HG03139 (cell line): ENCODE measurements around the gene ADIPOR2.
"Not testable (repeated sequence)": the region's sequence is repeated elsewhere in the genome, so short reads cannot be mapped to it uniquely, and the experiment has no call there.

ENCODE experiments used
- ATAC-seq: cut with Tn5 transposase; IDR thresholded peaks from one replicate; pipeline ENCODE4 v1.9.1; 2021; ENCODE audit not compliant: unreplicated experiment

ADIPOR2 gene

DNA sequence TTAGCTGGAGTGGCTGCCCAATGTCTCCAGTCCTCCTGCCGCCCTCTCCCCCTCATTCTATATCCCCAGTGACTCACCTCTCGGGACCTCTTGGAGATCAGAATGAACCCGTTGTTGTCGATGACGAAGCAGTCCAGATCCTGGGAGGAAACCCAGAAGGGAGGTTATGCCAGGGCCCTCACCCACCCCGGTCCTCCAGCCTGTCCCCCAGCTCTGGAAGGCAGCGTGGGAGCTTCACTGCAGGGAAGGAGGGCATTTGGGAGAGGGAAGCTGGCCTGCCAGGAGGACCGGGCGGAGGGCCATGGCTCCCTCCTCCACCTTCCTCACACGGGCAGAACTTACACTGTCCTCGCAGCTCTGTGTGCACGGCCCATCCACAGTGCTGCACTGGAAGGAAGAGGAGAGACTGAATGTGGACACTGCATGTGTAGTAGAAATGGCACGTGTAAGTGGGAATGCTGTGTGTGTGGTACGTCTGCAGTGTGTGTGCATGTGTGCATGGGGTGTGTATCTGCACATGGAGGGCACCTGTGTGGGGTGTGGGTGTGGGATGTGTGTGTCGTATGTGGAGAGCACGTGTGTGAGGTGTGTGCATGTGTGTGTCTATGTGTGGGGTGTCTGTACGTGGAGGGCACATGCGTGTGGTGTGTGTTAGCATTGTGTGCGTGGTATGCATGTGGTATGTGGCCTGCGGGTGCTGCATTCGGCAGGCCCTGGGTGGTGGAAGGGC lies 119.5 kb downstream of the ADIPOR2 start:
- no peak for ATAC-seq

DNA sequence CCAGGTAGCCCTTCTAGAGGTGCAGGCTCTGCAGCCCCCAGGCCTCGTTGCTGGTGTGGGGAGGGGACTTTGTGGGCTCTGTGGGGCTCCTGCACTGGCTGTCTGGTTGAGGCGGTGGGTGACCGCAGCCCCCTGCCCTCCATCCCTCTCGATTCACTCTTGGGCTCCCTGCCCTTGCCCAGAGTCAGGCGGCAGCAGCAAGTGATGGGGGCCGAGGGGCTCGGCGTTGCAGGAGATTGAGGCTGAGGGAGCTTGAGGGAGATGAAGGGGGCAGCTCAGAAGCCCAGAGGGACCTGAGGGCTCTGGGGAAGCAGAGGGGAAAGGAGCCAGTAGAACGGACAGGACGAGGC lies 120.0 kb downstream of the ADIPOR2 start:
- ATAC-seq: no peak

DNA sequence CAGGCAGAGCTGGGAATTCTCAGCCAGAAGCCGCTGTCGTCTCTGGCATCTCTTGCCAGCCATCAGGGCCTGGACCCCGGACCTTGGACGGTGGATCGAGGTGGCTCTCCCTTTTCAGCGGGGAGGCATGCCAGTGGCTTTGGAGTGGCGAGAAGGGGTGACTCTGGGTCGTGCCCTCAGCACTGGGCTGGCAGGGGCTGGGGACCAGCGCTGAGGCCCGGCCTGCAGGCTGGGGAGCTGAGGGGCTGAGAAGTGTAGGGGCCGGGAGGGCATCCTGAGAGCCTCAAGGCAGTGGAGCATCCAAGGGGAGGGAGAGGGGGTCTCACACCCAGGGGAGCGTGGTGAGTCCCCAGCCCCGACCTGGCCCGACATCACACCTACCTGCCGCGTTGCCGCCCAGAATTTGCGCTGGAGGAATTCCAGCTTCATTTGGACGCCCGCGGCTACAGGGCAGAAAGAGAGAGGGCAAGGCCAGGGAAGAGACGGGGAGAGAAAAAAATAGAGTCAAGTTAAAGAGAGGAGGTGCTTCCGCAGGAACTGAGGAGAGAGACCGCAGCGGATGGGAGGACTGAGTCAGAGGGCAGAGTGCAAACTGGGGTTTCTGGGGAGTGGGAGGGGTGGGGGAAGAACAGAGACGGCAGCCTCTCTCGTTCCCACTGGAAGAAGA lies 120.5 kb downstream of the ADIPOR2 start:
- ATAC-seq: no peak

DNA sequence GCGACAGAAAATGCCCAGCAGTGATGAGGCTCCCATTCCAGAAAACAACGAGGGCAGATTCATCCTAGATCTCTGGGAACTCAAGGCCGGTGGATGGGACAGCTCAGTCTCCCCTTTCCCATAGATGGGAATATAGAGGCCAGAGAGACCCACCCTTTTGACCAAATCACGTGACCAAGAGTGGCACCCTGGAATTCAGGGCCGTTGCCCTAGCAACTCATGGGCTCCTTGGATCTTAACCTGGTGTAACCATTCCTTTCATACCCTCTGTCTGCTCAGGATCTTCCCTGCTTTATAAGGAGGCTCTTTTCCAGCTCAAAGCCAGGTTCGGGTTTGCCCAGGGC lies 121.0 kb downstream of the ADIPOR2 start:
- no peak for ATAC-seq

DNA sequence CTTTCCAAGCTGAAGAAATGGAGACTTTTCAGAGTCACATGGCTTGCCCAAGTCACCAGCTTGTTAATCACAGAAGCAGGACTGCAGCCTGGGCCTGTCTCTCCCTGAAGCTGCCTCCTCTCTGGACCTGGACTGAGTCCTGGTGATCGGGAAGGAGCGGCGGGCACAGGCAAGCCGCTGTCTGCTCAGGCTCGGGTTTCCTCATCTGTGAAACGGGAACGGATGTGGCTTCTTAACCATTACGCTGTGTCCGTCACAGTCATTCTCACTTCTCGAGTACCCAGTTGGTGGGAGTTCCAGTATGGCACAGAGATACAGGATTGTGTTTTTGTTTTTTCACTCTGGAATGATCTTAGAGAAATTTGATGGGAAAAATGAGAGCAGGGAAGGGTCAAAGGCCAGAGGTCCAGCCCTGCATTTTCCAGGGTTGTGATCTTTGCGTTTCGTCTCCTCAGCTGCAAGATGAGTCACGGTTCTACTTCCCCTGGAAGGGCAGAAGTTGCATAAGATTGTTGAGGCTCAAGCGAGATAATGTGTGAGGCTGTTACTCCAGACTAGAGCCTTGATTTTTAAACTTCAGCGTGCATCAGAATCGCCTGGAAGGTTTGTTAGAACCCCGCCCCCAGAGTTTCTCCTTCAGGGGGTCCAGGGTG lies 121.9 kb downstream of the ADIPOR2 start:
- no peak for ATAC-seq

DNA sequence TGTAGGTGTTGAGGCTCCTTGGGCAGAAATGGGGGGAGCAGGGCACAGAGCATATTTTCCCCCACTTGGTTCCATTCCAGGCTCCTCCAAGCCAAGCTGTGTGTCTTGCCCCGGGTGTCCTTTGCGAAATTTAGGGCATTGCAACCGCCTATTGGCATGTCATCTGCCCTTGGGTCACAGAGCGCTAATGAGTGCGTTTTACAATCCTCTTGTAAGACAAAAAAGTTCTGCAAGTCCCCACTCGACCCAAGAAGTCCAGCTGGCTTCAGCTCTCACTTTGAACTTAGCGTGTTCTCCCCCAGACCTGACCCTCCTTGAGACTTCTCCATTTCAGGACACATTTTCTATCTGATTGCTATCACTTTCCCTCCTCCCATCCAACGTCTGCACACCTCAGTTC lies 123.4 kb downstream of the ADIPOR2 start:
- ATAC-seq: no peak

DNA sequence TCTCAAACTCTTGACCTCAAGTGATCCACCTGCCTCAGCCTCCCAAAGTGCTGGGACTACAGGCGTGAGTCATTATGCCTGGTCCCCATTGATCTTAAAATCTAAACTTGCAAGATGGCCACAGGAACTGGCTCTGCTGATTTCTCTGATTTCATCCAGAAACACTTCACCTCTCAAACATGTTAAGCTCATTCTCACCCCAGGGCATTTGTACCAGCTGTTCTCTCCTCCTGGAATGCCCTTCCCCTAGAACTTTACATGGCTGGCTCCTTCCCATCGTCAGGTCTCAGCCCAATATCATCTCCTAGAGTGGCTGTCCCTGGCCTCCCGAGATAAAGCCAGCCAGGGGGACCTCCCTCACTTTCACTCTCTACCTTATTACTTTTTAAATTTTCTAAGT lies 124.2 kb downstream of the ADIPOR2 start:
- ATAC-seq: no peak

DNA sequence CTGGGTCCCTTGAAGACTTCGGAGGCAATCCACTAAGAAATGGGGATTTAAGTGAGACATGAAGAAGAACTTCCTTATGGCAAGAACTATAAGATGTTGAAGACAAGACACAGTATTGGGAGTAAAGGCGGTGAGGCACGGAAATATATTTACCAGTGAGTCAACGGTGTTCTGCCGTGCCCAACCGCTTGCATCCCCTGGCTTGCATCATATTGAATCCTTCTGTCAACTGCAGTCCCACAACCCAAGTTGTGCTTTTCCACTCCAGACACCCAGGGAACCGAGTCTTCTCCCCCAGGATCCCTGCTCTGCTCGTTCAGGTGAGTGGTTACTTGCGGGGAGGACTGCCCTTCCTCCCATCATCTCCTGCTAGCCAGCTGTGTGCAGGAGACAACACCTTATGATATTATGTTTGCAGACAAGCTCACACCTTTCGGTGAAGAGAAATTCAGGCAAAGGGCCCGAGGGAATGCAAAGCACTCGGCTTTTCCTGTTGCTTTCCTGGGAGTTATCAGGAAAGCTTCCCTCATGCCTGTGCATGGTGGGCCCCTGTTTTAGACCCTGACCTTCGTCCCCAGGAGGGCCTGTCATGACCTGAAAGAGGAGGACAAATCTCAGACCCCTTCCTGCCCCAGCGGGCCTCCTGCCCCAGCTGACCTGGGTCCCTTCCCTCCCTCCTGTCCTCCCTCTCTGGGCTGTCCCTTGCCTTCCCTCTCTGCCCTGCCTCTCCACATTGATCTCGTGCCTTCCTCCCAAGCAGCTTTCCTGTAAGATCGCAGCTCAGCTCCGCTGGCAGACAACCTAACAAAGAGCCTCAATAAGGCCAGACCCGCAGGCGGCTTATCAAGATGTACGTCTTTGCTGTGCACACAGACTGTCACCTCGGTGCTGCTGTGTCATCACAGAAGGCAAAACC lies 125.2 kb downstream of the ADIPOR2 start:
- ATAC-seq: no peak

DNA sequence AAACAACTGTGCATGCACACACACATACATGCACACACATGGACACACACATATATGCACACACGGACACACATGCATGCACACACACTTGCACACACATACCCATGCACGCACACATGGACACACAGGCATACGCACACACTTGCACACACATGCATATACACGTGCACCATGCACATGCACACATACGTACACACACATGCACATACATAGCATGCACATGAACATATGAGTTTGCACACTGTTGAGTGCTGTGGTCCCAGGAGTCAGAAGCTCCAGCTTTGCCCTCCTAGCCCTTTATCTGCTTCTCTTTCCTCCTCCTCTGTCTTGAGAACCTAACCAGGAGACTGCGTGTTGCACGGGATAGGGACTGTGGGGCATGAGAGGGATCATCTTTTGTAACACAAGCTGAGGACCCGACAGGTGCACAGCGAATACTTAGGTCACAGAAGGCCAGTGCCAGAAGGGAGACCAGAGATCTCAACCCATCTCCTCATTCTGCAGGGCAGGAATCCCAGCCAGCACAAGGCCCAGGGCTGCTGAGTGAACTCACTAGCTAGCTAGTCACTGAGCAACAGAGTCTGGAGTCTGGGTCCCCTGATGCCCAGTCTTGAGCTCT lies 126.0 kb downstream of the ADIPOR2 start:
- no peak for ATAC-seq

DNA sequence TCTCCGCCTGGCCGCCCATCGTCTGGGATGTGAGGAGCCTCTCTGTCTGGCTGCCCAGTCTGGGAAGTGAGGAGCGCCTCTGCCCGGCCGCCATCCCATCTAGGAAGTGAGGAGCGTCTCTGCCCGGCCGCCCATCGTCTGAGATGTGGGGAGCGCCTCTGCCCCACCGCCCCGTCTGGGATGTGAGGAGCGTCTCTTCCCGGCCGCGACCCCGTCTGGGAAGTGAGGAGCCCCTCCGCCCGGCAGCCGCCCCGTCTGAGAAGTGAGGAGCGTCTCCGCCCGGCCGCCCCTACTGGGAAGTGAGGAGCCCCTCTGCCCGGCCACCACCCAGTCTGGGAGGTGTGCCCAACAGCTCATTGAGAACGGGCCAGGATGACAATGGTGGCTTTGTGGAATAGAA lies 127.1 kb downstream of the ADIPOR2 start:
- not testable (repeated sequence) for ATAC-seq

DNA sequence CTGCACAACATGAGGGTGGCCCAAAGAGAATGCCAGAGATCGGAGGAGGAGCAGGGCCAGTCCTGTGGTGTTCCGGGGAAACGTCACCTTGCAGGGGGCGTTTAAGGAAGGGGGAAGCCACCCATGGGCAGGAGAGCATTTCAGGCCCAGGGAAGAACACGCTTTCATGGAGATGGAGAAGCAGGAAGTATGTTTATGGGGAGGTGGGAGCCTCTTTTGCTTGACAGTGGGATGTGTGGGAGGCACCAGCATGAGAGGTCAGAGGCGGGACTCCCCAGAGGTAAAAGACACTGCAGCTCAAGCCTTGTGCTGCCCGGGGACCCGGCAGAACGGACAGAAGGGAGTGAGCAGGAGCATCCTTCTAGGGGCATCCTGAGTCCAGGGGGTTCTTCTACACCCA lies 128.2 kb downstream of the ADIPOR2 start:
- no peak for ATAC-seq

DNA sequence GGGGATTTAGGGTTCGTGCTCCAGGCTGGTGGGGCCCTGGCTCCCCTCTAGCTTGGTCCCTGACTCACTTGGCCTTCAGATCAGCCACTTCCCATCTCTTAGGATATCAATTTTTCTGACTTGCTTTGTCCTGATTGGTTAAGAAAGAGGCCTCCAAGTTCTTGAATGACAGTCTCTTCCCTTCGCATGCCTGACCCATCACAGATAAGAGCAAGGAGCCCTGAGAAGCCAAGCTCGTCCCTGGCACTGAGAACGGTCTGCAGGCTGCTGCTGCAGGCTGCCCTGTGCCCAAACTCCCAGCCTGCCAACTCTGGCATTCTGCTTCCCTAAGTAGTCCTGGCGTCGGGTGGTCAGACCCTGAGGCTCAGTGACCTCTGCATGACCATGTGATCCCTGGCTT lies 128.7 kb downstream of the ADIPOR2 start:
- no peak for ATAC-seq

DNA sequence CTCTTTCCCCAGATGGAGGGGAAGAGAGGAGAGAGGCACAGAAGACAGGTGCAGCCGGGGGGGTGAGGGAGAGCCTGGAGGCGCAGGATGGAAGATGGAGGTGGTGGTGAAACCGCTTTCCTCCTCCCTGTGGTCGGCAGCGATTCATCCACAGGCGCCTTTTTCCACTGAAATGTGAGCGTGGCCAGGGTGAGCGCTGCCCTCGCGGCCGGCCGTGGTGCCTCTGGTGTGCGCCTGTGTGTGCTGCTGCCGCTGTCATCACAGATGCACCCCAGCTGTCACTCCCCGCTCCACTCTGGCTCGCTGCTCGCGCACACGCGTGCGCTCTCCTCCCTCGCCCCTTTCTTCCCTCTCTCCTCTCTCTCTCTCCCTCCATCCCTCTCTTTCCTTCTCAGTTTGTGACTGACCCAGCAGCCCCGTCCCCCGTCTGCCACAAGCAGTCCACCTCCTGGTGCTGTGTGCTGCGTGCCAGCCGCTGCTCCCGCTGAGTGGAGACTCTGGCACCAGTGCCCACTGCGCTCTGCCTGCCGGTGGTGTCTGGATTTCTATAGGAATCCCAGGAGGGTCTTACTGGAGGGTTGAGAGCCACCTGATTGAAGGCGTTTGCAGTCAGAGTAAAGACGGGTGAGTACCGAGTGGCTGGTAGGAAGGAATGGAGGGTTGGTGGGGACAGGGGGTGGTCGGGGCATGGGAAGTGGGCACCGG lies 129.5 kb downstream of the ADIPOR2 start, which contains the start of gene LRTM2:
LRTM2 (plus strand) TSS at position 375 of the 705 bp plus-strand sequence. CDS start 7,584 bp downstream, outside the sequence.
- ATAC-seq: no peak

DNA sequence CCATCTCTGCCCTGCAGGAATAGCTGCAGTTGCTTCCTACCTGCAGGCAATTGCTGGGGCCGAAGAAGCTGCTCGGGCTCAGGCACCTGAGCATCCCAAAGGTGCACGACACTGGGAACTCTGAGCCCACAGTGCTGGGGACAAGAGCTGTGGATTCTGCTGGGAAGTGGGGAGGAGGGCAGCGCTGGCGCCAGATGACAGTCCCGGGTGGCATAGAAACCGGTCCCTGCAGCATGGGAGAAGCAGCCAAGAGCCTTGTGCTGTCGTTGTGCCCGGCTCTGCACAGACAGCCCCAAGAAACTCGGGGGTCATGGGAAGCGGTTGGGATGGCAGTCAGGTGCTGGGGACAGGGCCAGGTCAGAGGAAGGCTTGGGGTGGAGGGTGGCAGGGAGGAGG lies 130.0 kb downstream of the ADIPOR2 start:
- no peak for ATAC-seq

DNA sequence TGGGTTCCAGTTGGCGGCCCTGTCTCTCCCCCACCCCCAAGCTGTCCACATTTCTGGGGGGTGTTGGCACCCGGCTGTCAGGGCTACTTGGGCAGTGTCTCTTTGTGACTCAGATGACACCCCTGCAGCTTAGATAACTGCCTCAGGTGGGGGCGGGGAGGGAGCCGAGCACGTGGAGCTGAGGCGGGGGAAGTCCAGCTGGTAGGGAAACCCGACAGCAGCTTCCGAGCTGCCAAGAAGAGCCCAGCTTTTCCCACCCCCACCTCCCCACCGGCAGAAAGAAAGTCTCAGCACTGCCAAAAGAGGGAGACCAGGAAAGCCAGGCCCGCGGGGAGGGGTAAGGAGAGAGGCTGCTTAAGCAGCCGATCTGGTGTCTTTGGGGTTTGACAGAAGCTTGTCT lies 130.9 kb downstream of the ADIPOR2 start:
- ATAC-seq: no peak

DNA sequence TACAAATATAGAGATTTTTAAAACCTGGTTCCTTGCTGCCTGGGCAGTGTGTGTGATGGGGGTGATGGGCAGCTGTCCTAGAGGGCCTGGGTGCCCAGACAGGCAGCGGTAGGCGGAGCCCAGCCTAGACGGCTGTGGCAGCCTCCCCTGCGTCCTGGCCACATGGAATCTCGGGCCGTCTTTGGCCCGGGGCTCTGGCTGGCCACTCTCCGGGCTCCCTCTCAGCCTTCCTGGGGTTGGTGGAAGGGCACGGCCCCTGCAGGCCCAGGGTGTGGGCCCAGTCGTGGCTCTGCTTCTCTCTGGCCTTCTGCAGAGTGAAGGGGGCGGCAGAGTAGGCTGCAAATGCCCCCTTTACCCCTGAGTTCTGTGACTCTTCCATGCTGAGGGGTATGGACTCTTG lies 131.8 kb downstream of the ADIPOR2 start:
- ATAC-seq: no peak

DNA sequence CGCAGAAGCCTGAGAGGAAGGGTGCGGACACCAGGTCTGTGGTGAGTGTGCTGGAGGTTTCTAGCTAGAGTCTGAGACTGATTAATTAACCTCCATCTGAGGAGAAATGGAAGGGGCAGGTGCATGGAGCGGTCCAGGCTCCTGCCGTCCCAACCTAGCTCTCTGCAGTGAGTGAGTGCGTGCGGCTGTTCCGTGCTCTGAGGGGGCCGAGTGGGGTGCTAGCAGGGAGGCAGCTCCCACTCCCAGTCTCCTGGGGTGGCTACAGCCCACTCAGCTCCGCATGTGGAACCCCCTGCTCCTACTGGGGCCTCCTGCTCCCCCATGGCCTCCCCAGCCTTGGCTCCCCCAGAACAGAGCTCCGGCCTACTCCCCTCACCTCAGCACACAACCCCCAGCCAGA lies 132.4 kb downstream of the ADIPOR2 start:
- no peak for ATAC-seq

DNA sequence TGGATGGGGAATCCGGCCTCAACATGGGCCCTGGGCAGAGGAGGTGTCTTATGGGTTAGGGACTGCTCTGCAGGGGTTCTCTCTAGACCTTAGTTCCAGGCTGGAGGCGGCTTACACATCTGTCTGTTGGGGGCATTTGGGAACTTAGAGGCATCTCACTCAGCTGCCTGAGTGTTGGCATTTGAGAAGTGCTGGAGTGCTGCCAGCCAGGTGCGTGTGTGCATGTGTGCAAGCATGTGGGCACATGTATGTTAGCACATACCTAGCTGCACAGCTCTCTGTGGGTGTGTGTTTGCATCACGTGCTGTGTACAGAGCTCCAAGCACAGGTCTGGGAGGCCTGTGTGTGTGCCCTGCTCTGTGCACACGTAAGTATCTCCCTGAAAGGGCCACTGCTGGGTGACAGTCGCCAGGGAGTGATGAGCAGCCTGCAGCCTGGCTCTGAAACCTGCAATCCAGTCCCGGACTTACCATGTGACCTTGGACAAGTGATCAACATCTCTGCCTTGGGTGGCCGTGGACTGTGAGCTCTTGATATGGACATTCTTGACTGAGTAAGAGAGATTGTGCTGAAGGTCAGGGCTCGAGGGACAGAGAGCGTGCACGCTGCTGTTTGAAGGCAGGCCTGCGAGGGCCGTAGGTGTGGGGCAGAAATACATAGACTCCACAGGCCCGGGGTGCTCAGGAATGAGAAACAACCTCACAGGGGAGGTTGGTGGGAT lies 134.7 kb downstream of the ADIPOR2 start:
- ATAC-seq: no peak

DNA sequence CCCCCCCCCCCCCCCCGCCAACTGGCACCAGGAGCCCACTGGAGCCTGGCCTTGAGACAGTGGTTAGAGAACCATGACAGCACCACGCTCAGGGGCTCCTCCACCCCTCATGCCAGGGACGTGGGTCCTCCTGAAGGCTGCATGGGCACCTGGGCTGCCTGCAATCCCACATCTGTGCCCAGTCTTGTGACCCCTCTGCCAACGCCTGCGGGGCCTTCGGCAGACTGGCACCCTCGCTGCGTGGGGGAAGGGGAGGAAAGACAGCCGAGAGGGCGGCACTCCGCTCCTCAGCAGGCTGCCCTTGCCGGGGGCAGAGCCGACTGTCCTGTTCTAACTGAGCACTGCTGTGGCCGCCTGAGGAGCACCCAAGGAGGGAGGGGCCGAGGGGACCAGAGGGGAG lies 135.5 kb downstream of the ADIPOR2 start:
- no peak for ATAC-seq
